ENCODE data around the gene PLD3.
"Not testable (repeated sequence)": the region's sequence is repeated elsewhere in the genome, so short reads cannot be mapped to it uniquely, and the experiment has no call there.

The PLD3 gene

DNA sequence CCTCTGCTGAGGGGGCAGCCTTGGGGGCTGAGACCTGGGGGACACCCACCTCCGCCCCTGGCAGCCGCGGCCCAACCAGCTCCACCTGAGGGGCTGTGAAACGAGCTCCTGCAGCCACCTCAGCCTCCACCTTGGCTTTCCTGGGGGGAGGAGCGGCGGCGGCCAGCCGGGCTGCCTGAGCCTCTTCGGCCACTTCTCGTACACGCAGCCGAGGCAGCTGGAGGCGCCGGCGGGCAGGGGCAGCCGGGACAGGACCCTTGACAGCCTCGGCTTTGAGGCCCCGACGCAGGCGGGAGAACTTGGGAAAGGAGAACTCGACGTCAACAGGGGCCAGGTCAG is 49.0 kb downstream of the PLD3 start:
- DNase-seq (ENCODE audit: extremely low read depth, insufficient read length): no peak
- H3K4me3 ChIP-seq (replicated peaks; ENCODE audit: low read depth, low read length): no peak overlapping the region
- TF ChIP-seq CTCF (IDR thresholded peaks at IDR 0.05; ENCODE audit: insufficient read depth, low read length, poor library complexity, severe bottlenecking): no peak
- no peaks in the 10 kb centered on the region; the same call in 1 of the 2 replicates for H3K27me3 ChIP-seq (replicated peaks; ENCODE audit: control insufficient read depth, insufficient read depth, low read length)
- H3K36me3 ChIP-seq (ENCODE audit: control insufficient read depth, insufficient read depth, low read length): no peaks in the 10 kb centered on the region

- peak; percentile 47 for DNase-seq (ENCODE audit: extremely low read depth, insufficient read length)
- Histone ChIP-seq H3K4me3 (replicated peaks; ENCODE audit: low read depth, low read length) (no peak overlapping the region), H3K36me3 (ENCODE audit: control insufficient read depth, insufficient read depth, low read length) (no peaks in the 10 kb centered on the region), H3K27me3 (replicated peaks; ENCODE audit: control insufficient read depth, insufficient read depth, low read length) (no peaks in the 10 kb centered on the region; the same call in 1 of the 2 replicates)
- no peak for TF ChIP-seq CTCF (IDR thresholded peaks at IDR 0.05; ENCODE audit: insufficient read depth, low read length, poor library complexity, severe bottlenecking)
Observed at GRCh38 chr19:40398417-40399131, 50.1 kb downstream of the PLD3 start.

- H3K27me3 ChIP-seq (replicated peaks; ENCODE audit: control insufficient read depth, insufficient read depth, low read length): no peaks in the 10 kb centered on the region; the same call in 1 of the 2 replicates
- no peak overlapping the region for H3K4me3 ChIP-seq (replicated peaks; ENCODE audit: low read depth, low read length)
- no peak for TF ChIP-seq CTCF (IDR thresholded peaks at IDR 0.05; ENCODE audit: insufficient read depth, low read length, poor library complexity, severe bottlenecking)
- no peaks in the 10 kb centered on the region for H3K36me3 ChIP-seq (ENCODE audit: control insufficient read depth, insufficient read depth, low read length)
- no peak for DNase-seq (ENCODE audit: extremely low read depth, insufficient read length)
Observed at GRCh38 chr19:40400559-40400958, 52.1 kb downstream of the PLD3 start.

DNA sequence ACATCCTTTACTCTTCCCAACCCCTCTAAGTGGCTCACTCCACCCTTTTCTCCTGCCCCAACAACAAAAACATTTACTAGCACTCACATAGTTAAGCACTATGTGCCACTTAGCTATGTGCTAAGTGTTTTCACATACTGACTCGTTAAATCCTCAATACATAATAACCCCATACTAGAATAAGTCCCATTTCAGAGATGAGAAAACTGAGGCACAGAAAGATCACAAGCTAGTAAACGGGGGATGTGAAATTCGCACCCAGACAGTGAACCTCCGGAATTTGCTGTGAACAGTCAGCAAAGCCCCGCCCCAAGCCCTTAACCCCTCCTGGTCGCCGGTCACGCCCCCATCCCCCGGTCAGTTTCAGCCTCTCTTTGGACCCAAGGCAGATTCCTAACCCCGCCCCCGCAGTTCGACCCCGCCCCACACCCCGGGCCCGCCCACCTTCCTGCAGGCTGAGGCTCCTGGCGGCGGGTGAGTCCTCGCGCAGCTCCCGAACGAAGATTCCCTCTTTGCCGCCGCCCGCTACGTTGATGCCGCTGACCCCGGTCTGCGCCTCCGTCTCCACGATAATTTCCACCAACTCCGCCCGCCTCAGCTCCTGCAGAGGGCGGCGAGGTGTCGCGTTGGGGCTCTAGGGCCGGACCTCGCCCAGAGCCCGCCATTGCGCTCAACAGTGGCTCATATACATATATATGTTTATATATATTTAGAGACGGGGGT is 54.9 kb downstream of the PLD3 start:
- no peaks in the 10 kb centered on the region for H3K36me3 ChIP-seq (ENCODE audit: control insufficient read depth, insufficient read depth, low read length)
- no peaks in the 10 kb centered on the region for H3K27me3 ChIP-seq (replicated peaks; ENCODE audit: control insufficient read depth, insufficient read depth, low read length)
- DNase-seq (ENCODE audit: extremely low read depth, insufficient read length): peak; percentile 91
- TF ChIP-seq CTCF (IDR thresholded peaks at IDR 0.05; ENCODE audit: insufficient read depth, low read length, poor library complexity, severe bottlenecking): no peak
- peak overlapping the region; percentile 67 for H3K4me3 ChIP-seq (replicated peaks; ENCODE audit: low read depth, low read length)

GRCh38 chr19:40407714-40408597 is 59.5 kb downstream of the PLD3 start:
- no peak for DNase-seq (ENCODE audit: extremely low read depth, insufficient read length)
- no peak for TF ChIP-seq CTCF (IDR thresholded peaks at IDR 0.05; ENCODE audit: insufficient read depth, low read length, poor library complexity, severe bottlenecking)
- Histone ChIP-seq H3K36me3 (ENCODE audit: control insufficient read depth, insufficient read depth, low read length) (no peaks in the 10 kb centered on the region), H3K4me3 (replicated peaks; ENCODE audit: low read depth, low read length) (no peak overlapping the region), H3K27me3 (replicated peaks; ENCODE audit: control insufficient read depth, insufficient read depth, low read length) (no peaks in the 10 kb centered on the region)

DNA sequence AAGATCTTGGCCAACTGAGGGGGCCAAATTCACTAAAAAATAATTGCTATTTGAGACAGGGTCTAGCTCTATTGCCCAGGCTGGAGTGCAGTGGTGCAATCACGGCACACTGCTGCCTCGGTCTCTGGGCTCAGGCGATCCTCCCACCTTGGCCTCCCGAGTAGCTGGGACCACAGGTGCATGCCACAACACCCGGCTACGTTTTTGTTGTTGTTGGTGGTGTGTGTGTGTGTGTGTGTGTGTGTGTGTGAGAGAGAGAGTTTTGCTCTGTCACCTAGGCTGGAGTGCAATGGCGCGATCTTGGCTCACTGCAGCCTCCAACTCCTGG is 60.1 kb downstream of the PLD3 start:
- DNase-seq (ENCODE audit: extremely low read depth, insufficient read length); H3K4me3 ChIP-seq (replicated peaks; ENCODE audit: low read depth, low read length); H3K36me3 ChIP-seq (ENCODE audit: control insufficient read depth, insufficient read depth, low read length); H3K27me3 ChIP-seq (replicated peaks; ENCODE audit: control insufficient read depth, insufficient read depth, low read length): not testable (repeated sequence)
